ENCODE data around the gene DCDC2C.

The DCDC2C gene

GRCh38 chr2:3751251-3751650 is 47.9 kb downstream of the DCDC2C start:
- Histone ChIP-seq H3K4me3 (ENCODE audit: low read length, poor library complexity, severe bottlenecking) (no peak overlapping the region), H3F3A (ENCODE audit: low read depth) (no peaks in the 10 kb centered on the region), H3K9me3 (ENCODE audit: insufficient read depth, low read depth, low read length) (no peaks in the 10 kb centered on the region), H3K9ac (ENCODE audit: low read depth, low read length, poor library complexity, severe bottlenecking) (no peak overlapping the region), H4K20me1 (ENCODE audit: insufficient read depth, low read length, poor library complexity, severe bottlenecking) (no peaks in the 10 kb centered on the region), H3K4me1 (ENCODE audit: insufficient read depth, low read length, poor library complexity, severe bottlenecking) (no peaks in the 10 kb centered on the region), H3K9me2 (replicated peaks; ENCODE audit: low read depth, low read length) (no peaks in the 10 kb centered on the region), H2AFZ (ENCODE audit: low read length) (no peak overlapping the region), H3K4me2 (ENCODE audit: low read depth, low read length, poor library complexity, severe bottlenecking) (no peak overlapping the region), H3K36me3 (ENCODE audit: insufficient read depth, low read length) (no peaks in the 10 kb centered on the region), H3K27me3 (ENCODE audit: insufficient read depth, low read length, poor library complexity, severe bottlenecking) (no peaks in the 10 kb centered on the region), H3K79me2 (ENCODE audit: insufficient read depth, low read length) (no peaks in the 10 kb centered on the region)
- no peak for TF ChIP-seq EZH2phosphoT487 (IDR thresholded peaks at IDR 0.05; ENCODE audit: borderline replicate concordance)
- no peak for TF ChIP-seq CTCF (conservative IDR thresholded peaks at IDR 0.05; ENCODE audit: low read length)

- Histone ChIP-seq H3K27me3 (ENCODE audit: insufficient read depth, low read length, poor library complexity, severe bottlenecking) (no peaks in the 10 kb centered on the region), H3K4me2 (ENCODE audit: low read depth, low read length, poor library complexity, severe bottlenecking) (no peak overlapping the region)
- TF ChIP-seq CTCF (conservative IDR thresholded peaks at IDR 0.05; ENCODE audit: low read length): no peak
These were observed 48.4 kb downstream of the DCDC2C start for GRCh38 chr2:3751806-3752205.

GRCh38 chr2:3752376-3752775 is 49.0 kb downstream of the DCDC2C start:
- Histone ChIP-seq H3K9me3 (ENCODE audit: insufficient read depth, low read depth, low read length) (no peaks in the 10 kb centered on the region), H3K4me2 (ENCODE audit: low read depth, low read length, poor library complexity, severe bottlenecking) (no peak overlapping the region), H3K27me3 (ENCODE audit: insufficient read depth, low read length, poor library complexity, severe bottlenecking) (no peaks in the 10 kb centered on the region), H3K9me2 (replicated peaks; ENCODE audit: low read depth, low read length) (no peaks in the 10 kb centered on the region), H3F3A (ENCODE audit: low read depth) (no peaks in the 10 kb centered on the region), H3K36me3 (ENCODE audit: insufficient read depth, low read length) (no peaks in the 10 kb centered on the region), H3K9ac (ENCODE audit: low read depth, low read length, poor library complexity, severe bottlenecking) (no peak overlapping the region), H3K4me1 (ENCODE audit: insufficient read depth, low read length, poor library complexity, severe bottlenecking) (no peaks in the 10 kb centered on the region), H3K4me3 (ENCODE audit: low read length, poor library complexity, severe bottlenecking) (no peak overlapping the region), H3K79me2 (ENCODE audit: insufficient read depth, low read length) (no peaks in the 10 kb centered on the region), H4K20me1 (ENCODE audit: insufficient read depth, low read length, poor library complexity, severe bottlenecking) (no peaks in the 10 kb centered on the region), H2AFZ (ENCODE audit: low read length) (no peak overlapping the region)
- TF ChIP-seq EZH2phosphoT487 (IDR thresholded peaks at IDR 0.05; ENCODE audit: borderline replicate concordance) (no peak), CTCF (conservative IDR thresholded peaks at IDR 0.05; ENCODE audit: low read length) (no peak)

More at GRCh38 chr2:3751806-3752205, 48.4 kb downstream of the DCDC2C start:
- Histone ChIP-seq H4K20me1 (ENCODE audit: insufficient read depth, low read length, poor library complexity, severe bottlenecking) (no peaks in the 10 kb centered on the region), H3K4me3 (ENCODE audit: low read length, poor library complexity, severe bottlenecking) (no peak overlapping the region), H3K4me1 (ENCODE audit: insufficient read depth, low read length, poor library complexity, severe bottlenecking) (no peaks in the 10 kb centered on the region), H3K9me2 (replicated peaks; ENCODE audit: low read depth, low read length) (no peaks in the 10 kb centered on the region), H3K9me3 (ENCODE audit: insufficient read depth, low read depth, low read length) (no peaks in the 10 kb centered on the region), H2AFZ (ENCODE audit: low read length) (no peak overlapping the region), H3K36me3 (ENCODE audit: insufficient read depth, low read length) (no peaks in the 10 kb centered on the region), H3K9ac (ENCODE audit: low read depth, low read length, poor library complexity, severe bottlenecking) (no peak overlapping the region), H3K79me2 (ENCODE audit: insufficient read depth, low read length) (no peaks in the 10 kb centered on the region), H3F3A (ENCODE audit: low read depth) (no peaks in the 10 kb centered on the region)
